EL (cell line): Measurements from ENCODE around the gene NDUFS6.

Experiments used
- DNase-seq: peaks from one replicate; pipeline ENCODE4 v3.0.0-alpha.2; 2016

NDUFS6 gene

DNA sequence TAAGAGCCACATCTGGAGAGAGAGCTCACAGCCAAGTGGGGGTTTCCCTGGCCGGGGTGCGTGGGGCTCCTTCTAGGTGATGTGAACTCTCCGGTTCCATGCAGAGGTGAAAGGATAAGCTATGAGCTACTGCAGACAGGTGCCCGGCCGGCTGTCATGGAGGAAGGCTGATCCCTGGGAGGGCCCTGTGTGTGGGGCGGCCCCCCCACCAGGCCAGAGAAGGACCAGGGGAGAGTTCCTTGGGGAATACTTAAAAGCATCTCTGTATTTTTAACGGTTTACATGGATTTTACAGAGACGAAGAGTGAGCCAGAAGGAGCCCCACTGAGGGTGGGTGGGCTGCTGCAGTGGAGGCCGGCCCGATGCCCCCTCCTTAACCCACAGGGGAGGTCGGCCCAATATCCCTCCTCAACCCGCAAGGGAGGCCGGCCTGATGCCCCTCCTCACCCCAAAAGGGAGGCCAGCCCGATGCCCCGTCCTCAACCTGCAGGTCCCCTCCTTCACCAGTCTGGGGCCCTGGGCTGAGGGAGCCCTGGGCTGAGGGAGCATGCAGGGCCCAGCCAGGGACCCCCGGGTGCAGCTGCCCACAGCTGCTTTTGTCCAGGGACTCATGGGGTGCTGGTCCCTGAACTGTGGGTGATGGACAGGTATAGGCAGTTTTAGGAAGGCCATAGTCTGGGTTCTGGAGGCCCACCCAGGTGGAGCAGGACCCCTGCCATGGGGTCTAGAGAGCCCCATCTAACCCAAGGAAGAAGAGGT is 33.5 kb upstream of the NDUFS6 start:
- no peak for DNase-seq

DNA sequence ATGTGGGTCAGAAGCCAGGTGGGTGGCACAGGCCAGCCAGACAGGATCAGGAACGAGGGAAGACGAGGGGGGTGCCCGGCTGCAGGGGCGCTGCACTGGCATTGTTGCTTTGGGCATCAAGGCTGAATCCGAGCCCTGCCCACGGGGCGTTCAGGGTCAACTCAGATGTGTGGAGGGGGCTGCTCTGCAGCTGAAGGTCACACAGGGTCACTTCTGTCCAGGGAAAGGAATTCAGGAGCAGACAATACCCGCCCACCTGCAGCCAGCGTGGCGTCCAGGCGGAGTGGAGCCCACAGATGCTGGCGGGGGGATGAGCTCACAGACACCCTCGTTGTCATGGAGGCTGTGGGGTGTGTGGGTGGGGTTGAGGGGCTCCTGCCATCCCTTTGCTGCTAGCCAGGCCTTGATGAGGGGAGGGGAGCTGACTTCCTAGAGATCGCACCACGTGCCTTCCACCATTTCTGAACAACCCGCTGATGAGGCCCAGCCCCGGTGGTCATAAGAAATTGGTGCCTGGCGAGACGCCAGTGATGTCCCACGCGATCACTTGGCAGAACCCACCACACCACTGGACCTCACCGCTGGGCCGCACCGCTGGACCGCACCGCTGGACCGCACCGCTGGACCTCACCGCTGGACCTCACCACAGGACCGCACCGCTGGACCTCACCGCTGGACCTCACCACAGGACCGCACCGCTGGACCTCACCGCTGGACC is 32.8 kb upstream of the NDUFS6 start:
- DNase-seq: no peak

DNA sequence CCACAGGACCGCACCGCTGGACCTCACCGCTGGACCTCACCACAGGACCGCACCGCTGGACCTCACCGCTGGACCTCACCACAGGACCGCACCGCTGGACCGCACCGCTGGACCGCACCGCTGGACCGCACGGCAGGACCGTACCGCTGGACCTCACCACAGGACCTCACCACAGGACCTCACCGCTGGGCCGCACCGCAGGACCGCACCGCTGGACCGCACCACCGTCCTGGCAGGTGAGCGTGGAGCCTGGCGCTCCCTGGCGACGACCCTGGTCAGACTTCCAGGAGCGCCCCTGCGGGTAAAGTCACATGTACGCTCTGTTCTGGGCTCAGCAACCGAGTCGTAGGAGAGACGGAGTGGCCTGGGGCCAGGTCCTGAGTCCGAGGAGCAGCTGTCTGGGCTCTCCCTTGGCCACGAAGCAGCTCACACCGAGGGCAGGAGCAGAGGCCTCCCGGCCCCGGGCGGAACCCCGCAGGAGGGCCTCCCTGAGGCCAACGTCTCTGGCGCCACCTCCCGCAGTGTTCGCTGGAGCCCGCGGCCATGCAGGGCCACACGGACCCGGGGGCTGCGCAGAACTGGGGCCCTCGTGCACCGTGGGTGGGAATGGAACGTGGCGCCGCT is 32.1 kb upstream of the NDUFS6 start:
- no peak for DNase-seq

DNA sequence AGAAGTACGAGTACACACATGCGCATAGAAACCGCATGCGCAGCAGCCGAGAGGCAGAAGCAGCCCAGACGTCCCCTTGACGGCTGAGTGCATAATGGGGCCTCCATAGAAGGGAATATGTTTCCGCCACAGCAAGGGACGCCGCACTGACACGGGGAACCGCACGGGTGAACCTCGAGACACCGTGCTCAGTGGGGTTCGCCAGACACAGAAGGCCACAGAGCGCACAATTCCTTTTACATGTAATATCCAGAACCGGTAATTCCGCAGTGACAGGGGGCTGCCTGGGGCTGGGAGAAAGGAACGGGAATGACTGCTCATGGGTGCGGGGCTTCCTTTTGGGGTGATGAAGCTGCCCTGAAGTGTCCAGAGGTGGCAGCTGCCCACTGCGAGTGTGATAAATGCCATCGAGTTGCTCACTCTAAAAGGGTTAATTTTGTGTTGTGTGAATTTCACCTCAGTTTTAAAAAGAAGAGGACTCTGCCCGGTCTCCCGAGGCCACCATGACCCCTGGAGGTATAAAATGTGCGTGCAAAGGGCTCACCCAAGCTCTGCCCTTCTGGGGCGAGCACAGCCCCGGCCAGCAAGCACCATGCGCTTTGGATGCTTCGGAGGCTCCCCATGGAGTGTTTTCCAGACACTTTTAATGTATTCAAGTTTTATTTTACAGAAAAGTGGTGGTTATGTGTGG is 31.3 kb upstream of the NDUFS6 start:
- DNase-seq: no peak

DNA sequence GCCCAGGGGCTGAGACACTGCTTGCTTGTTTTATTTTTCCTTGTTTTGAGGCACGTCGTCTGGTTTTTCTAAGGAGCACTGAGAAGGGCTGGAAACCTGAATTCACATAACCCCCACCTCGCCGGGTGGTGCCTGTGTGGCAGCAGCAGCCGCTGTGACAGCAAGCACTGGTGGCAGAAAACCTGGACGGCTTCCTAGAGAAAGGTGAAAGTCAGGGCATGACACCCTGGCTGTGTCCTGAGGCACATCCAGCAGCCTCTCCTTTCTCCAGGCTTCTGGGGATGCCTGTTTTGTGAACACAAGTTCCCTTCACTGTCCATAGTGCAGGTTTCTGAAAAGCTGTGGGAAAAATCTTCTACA is 30.8 kb upstream of the NDUFS6 start:
- no peak for DNase-seq

DNA sequence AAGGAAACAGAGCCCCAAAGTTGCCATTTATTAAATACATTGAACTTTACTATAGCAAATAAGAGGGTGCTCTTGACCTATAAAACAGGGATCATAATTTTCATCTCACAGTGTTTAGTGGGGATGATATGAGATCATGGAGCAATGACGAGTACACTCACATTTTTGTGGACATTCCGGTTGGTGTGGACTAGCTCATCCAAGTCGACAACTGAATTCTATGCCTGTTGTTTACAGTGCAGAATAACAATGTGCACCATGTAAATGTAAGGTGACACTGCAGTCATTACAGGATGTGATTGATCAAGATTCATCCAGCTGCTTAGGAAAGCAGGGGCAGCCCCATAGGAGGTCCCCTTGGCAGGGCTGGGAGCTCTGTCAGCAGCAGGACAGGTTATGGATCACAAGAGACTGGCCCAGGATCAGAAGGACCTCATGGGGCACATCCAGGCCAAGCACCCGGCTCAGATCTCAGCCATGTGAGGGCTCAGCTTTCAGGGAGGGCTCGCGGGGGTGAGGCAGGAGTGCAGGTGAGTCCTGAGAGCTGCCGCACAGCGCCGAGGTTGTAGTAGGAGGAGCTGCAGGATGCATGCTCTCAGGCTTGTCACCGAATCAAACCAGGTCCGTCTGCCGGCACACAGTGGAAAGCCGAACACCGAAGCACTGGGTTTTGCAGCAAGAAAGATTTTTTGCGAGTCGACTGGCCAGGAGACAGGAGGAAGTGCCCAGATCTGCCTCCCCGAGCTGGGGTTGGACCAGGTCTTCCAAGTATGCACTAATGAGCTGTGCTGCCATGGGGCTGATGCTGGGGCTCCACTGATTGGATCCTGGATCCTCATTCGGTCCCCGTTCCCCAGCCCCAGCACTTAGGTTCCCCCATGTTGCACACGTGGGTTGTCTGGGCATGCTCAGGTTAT is 29.8 kb upstream of the NDUFS6 start:
- DNase-seq: no peak

DNA sequence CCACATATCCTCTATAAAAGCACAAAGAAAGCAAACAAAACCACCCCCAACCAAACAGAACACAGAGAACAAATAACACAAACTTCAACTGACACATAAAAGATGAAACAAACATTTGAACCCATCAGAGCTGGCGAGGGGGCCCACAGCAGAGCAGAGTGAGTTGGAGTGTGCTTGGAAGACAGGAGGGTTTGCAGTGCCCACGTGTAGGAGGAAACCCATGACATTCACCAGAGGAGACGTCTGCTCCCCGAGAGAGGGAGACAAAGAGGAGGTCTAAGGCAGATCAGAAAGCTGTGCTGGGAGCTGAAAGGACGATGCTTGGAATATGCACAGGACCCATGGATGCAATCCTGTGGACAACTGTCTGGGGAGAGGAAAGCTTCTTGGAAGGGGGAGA is 28.6 kb upstream of the NDUFS6 start:
- DNase-seq: peak; percentile 51

DNA sequence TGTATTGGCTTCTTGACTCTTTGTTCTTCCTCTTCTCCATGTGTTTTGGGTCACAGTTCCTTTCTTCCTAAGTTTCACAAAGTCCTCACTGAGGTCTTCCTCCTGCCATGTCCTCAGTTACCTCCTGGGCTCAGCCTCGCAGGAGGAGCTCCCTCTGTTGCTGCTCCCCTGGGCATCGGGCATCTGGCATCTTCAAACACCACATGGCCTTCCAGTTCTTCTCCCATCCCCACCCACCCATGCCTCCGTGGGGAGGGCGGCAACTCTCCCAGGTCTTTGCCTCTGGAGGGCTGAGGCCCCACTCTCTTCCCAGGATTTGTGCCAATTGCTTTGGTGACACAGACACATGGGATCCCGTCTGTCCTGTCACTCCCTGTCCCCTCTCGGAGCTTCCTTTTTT is 24.4 kb upstream of the NDUFS6 start:
- DNase-seq: no peak

DNA sequence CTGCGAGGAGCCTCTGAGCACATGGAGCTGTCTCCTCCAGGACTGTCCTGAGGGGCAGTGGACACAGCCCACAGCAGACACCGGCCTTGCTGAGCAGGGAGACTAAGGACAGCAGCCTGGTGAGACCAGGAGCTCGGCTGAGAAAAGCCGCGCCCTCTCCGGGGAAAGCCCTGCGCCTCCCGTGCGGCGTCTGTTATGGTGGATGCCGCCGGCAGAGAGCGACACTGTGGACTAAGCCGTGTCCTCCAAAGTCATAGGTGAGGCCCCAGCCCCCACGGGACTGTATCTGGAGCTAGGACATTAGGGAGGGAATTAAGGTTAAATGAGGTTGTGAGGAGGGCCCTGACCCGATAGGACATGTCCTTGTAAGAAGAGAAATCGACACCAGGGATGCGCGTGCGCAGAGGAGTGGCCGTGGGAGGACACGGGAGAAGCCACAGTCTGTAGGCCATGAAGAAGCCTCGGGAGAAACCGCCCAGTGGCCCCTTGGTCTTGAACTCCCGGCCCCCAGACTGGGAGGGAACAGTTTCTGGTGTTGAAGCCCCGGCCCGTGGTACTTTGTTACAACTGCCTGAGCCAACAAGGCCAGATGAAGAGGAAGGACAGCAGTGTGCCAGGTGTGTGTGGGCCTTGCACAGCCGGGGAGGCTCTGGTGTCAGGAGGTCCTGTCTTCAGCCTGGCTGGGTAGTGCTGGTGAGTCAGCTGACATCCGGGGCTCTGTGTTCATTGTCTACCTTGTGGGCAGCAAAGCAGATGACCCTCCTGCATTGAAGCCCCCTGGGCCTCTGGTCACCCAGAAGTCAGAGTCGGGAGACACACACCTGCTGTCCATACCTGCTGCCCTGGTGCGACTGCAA is 23.7 kb upstream of the NDUFS6 start:
- no peak for DNase-seq

DNA sequence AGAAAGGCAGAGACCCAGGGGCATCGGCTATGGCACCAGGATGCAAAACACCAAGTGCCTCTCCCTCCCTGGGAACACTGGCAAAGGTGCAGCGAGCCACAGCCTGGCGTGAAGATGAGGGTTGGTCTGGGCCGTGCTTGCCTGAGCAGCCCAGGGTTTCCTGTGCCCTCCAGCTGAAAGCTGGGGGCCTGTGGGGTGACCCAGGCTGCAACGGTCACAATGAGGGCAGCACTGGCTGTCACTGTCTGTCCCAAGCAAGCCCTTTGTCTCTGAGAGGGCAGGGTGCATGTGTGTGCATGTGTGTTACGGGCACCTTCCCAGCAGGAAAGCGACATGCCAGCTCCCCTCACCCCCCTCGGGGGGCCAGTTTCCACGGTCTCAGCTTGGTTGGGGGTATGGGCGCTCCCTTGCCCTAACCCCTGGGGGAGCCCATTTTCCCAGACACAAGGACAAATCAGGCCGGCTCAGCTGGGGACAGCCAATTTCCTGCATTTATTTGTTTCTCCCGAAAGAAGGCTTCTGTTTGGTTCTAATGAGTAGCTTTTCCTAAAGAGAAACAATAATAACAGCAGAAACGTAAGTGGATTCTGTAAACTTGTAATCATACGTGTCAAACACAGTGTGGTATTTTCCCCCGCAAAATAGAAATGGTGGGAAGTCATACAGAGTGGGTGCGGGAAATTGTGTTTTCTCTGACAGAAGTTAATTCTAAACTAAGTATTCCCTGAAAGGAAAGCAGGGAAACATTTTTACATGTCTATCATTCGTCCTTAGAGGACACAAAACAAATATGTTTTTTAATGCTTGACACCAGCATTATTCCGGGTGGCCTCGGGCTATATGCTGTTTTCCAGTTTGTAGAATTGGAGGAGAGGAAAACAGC is 22.8 kb upstream of the NDUFS6 start:
- no peak for DNase-seq

DNA sequence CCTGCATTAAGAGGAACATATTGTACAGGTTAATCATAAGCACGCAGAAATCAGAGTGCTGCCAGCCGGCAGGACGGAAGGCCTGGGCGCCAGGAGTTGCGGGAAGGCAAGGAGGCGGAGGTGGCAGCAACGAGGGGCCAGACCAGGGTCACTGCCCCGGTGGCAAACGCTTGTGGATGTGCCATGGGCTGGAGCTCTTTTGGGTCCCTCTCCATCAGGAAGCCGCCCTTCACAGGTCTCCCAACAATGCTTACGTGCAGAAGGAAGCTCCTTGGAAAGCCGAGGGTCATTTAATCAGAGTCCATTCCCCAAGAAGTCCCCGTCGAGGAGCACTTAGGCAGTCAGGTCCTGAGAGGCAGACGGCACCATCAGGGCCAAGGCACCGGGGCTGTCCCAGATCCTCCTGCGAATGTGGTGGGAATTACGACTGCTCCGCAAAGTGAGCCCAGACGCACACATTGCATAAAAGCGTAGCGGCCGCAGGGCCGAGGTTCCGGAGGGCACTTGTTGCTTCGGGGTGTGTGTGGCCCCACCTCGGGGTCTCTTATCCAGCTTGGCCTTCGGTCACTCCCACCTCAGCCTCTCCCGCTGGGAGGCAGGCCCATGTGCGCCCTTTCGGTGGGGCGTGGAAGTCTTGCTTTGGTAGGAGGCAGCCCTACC is 22.1 kb upstream of the NDUFS6 start:
- DNase-seq: no peak

DNA sequence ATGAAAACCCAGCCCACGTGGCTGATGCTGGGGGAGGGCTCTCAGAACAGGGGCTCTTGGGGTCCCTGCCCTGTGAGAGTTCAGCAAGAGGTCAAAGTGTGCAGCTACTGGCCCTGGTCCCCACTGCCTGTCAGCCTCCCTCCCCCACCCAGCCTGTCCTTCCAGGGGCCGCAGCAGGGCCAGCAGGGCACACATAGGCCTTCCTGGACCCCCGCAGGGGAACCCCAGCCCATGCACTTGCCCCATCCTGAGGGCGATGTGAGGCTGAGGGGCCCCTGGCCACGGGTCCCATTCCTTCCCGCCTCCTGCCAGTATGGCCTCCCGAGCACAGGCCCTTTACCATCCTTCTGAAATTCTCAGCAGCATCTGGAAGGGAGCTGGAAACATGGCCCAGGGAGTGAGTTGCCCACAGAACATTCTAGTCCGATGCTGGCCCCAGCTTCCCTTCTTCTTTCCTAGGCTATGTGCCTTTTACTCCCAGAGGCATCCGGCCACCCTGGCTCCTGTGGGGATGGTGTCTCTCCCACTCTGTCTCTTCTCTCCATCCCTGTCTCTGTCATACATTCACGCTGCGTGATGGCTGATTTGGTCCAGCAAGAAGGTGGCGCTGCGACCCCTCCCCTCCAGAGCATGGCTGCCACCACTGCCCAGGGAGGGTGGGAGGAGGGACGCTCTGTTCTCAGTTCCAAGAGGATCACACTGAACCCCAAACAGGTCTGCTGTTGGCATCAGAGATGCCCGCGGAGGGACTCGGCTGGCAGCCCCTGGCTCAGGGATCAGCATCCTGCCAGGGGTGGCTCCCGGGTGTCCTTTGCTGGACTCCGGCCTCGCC is 21.2 kb upstream of the NDUFS6 start:
- DNase-seq: no peak

DNA sequence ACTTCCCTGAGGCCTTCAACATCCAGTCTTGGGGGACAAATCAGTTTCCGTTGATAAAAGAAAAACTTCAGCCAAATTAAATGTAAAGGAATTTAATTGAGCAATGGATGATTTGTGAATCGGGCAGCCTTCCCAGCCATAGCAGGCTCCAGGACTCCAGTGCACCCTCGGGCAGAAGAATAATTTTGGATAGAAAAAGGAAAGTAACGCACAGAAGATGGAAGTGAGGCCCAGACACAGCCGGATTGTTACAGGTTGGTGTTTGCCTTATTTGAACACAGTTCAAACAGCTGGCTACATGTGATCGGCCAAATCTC is 20.6 kb upstream of the NDUFS6 start:
- no peak for DNase-seq

DNA sequence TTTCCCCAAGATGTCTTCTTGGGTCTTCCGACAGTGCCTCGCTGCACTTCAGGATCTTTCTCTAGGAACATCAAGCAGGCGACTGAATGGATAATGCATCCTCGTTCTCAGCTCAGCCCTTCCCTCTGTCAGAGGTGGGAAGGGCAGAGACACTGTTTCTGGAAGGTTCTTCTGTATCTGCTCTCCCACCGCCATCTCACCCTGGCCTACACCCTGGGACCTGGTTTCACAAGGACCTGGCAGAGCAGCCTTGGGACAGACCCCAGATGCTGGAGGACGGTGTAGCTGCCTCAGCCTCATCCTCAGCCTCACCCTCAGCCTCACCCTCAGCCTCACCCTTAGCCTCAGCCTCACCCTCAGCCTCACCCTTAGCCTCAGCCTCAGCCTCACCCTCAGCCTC is 20.1 kb upstream of the NDUFS6 start:
- DNase-seq: no peak

DNA sequence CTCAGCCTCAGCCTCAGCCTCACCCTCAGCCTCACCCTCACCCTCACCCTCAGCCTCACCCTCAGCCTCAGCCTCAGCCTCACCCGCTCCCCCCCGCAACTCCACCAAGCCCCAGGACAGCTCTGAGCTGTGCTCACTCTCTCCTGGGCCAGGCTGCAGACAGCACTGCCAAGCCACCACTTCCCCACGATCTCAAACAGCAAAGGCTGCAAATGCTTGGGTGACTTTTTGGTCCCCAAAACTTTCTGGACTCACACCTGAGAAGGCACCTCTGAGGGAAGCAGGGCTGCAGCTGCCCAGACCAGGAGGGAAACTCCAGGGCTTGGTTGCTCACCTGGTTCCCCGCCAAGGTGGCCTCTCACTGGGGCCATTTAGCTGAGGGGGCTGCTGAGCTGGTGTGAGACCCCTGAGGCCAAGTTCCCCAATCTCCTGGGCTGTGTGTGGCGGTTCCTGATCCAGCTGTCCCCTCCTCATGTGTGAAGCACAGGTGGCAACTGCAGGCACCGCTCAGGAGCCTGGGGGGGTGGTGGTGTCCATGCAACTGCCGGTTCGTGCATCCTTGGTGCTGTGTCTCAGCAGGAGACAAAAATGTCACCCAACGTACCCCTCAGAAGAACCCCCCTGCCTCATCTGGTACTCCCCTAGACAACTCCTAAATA is 19.4 kb upstream of the NDUFS6 start:
- DNase-seq: no peak

DNA sequence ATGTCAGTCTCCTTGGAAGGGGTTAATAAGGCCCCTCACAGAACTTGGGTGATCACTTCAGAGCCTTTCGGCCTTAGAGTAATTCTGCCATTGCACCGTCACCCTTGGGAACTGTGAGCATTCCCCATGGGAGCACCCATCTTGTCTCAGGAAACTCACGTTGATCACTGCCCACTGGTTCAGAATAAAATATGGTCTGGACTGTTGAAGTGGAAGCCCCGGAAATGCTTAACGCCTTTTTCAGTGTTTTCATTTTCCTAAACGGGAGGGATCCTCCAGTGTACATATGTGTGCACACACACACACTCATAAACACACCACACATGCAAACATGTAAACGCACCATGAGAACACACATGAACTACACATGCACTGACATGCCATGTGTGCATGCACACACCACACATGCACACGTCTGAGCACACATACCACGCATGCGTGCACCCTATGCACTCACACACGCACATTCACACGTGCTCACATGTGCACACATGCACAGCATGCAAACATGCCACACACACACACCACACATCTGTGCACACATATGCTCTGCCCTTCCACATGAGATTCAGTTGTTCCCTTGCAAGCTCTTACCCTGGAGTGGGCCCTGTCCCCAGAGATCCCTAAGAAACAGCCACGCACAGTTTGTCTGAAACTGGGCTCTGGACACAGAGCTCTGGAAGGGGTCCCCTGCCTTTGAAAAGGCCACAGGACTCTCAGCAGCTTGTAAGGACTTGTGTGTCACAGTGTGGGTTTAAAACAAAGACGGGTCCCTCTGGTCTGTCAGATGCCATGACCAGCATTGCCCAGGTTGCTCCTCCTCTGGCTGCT is 18.6 kb upstream of the NDUFS6 start:
- DNase-seq: no peak

DNA sequence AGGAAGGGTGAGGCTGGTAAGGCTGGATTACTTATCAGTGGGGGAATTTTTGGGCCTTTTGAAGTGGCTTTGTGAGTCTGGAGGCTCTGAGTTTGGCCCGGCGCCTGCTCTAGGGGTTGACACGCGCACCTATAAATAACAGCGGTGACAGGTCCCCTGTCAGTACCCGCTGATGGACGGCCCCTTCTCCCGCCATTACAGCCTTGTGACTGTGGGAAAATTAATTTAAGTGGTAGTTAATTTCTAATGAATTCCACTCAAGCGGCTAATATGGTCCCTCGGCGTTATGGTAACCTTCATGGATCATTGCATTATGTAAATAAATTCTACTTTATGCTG is 18.0 kb upstream of the NDUFS6 start:
- DNase-seq: no peak
